Ovary (tissue), 9 donors: ENCODE results near the gene FBXO44. TPM values are rescaled to one million over a fixed set of nuclear protein-coding genes. Genes with fewer than 3 reads are reported as not detected.

ENCODE experiments used
- DNase-seq, 5 donors: peaks; one replicate each; pipeline ENCODE4 v3.0.0-alpha.2; 2019 to 2020
- H3K27ac ChIP-seq, 2 donors: fragments of 200-600 bp; one replicate each; pipeline versions ENCODE4 v1.5.1 to v1.8.0; 2019 to 2022
- H3K27me3 ChIP-seq: fragments of 200-600 bp; one replicate; pipeline ENCODE4 v1.8.0; 2022
- H3K36me3 ChIP-seq: fragments of 200-600 bp; sonication (generic); one replicate; pipeline ENCODE4 v1.5.1; 2019
- H3K4me1 ChIP-seq: one replicate; pipeline ENCODE4 v1.8.1; 2013; ENCODE audit warnings: mild to moderate bottlenecking, moderate library complexity; ENCODE audit not compliant: insufficient read depth
- H3K4me3 ChIP-seq: fragments of 200-600 bp; sonication (generic); one replicate; pipeline ENCODE4 v1.5.1; 2017
- H3K9me3 ChIP-seq, 2 donors: fragments of 200-600 bp in 1 of 2; sonication (generic) in 1 of 2; one replicate each; pipeline versions ENCODE4 v1.5.1 to v1.8.1; 2013 to 2019; ENCODE audit warnings: mild to moderate bottlenecking in 1 of 2, moderate library complexity in 1 of 2
- EP300 ChIP-seq: sonication (generic); formaldehyde crosslinking; IDR thresholded peaks from one replicate; pipeline ENCODE4 v1.6.1; 2017; ENCODE audit warnings: antibody characterized with exemption
- POLR2A ChIP-seq: fragments of 450-650 bp; IDR thresholded peaks from one replicate; pipeline ENCODE4 v1.6.1; 2017; ENCODE audit warnings: antibody characterized with exemption, mild to moderate bottlenecking, moderate library complexity
- WGBS, 3 donors: extraction: QIAGEN DNeasy Blood & Tissue Kit in 1 of 3; methylation state at CpG; one replicate each; pipeline versions ENCODE4 v1.1.5 to v1.1.7; 2013 to 2017; 5-methylcytosine and 5-hydroxymethylcytosine counted together
- intact Hi-C, 4 donors: fragments of 100-400 bp; cut with DNase I; formaldehyde crosslinking; loops; one replicate each; pipeline versions ENCODE4 v1.11.0 to v1.15.1; 2022 to 2023
- polyA plus RNA-seq, 2 donors: library from polyadenylated mRNA; stranded (reverse); fragments of 200-250 nt in 1 of 2; fragments of 350-450 nt in 1 of 2; fragmentation: Illumina TruSeq in 1 of 2; extraction: RNeasy Lipid Tissue Mini Kit (QIAGEN cat#74804) in 1 of 2; gene quantifications; one replicate each; pipeline ENCODE4 v1.2.3, GENCODE V29; 2013 to 2014
- total RNA-seq, 7 donors: library from RNA; depleted of rRNA in 2 of 7; stranded (reverse); fragments of >200 nt in 2 of 7; fragmentation: NEBNext Ultra II Directional in 3 of 7; extraction: Animal tissue kit (Norgen Biotek cat#: 25700) in 3 of 7; gene quantifications; one replicate each; pipeline versions ENCODE4 v1.1.0 to v1.2.4, GENCODE V29; 2016 to 2023
- TF ChIP-seq, protein P1 (sequence below), 3 donors: fragments of 450-650 bp in 2 of 3; fragments of 200-600 bp in 1 of 3; IDR thresholded peaks; one replicate each; pipeline versions ENCODE4 v1.5.1 to v1.8.0; 2016 to 2022; ENCODE audit warnings: antibody characterized with exemption in 3 of 3, mild to moderate bottlenecking in 1 of 3
- donor health status: DM: no; HTN: no; CAD: no; lungs with moderate emphysema.
- donor health status: DM: no; HTN: no; CAD: no.
- donor health status: Bipolar disorder and iron deficiency.
- donor health status: DM: yes; HTN: yes; CAD: no.
- donor health status: DM: no; HTN: no; CAD: no.
- donor health status: DM: yes; HTN: yes; CAD: no.

The FBXO44 gene
- total and polyA plus RNA-seq, 9 donors: 4.2 to 20.8 (median 17.5) TPM

GRCh38 chr1:11678442-11678841 is 23.8 kb downstream of the FBXO44 start:
- intact Hi-C loops: no loop called here
- no peak for DNase-seq
- TF ChIP-seq, protein P1, sequence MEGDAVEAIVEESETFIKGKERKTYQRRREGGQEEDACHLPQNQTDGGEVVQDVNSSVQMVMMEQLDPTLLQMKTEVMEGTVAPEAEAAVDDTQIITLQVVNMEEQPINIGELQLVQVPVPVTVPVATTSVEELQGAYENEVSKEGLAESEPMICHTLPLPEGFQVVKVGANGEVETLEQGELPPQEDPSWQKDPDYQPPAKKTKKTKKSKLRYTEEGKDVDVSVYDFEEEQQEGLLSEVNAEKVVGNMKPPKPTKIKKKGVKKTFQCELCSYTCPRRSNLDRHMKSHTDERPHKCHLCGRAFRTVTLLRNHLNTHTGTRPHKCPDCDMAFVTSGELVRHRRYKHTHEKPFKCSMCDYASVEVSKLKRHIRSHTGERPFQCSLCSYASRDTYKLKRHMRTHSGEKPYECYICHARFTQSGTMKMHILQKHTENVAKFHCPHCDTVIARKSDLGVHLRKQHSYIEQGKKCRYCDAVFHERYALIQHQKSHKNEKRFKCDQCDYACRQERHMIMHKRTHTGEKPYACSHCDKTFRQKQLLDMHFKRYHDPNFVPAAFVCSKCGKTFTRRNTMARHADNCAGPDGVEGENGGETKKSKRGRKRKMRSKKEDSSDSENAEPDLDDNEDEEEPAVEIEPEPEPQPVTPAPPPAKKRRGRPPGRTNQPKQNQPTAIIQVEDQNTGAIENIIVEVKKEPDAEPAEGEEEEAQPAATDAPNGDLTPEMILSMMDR (IDR thresholded peaks at IDR 0.05): no peak
- no peak for TF ChIP-seq EP300
- TF ChIP-seq POLR2A: no peak
- 96 to 99% (median 98%) methylated on average over 2 of the region's 2 CpGs for WGBS, 3 donors
- H3K4me3 ChIP-seq: no peak overlapping the region
- peaks cover 4% of the 10 kb centered on the region for H3K4me1 ChIP-seq
- H3K36me3 ChIP-seq: no peaks in the 10 kb centered on the region
- no peaks in the 10 kb centered on the region for H3K9me3 ChIP-seq
- H3K27ac ChIP-seq: no peak overlapping the region
- no peaks in the 10 kb centered on the region for H3K27me3 ChIP-seq

- Histone ChIP-seq H3K27me3 (no peaks in the 10 kb centered on the region), H3K4me1 (peaks cover 4% of the 10 kb centered on the region), H3K27ac (peak overlapping the region; percentile 67 to 69), H3K36me3 (no peaks in the 10 kb centered on the region), H3K9me3 (no peaks in the 10 kb centered on the region), H3K4me3 (peak overlapping the region; percentile 66)
- TF ChIP-seq POLR2A (no peak), EP300 (no peak)
- TF ChIP-seq, protein P1 (IDR thresholded peaks at IDR 0.05): no peak
- DNase-seq: no peak
- WGBS, 3 donors: 4 to 8% (median 5%) methylated on average over 43 to 65 of the region's 65 CpGs
- intact Hi-C loops: loop anchor here in 1 of 4 donors (5.0 kb wide), 1 partner anchor 37 kb away; no protein-coding TSS in a partner anchor
These were observed 25.8 kb downstream of the FBXO44 start for GRCh38 chr1:11680270-11681070.

GRCh38 chr1:11681071-11681771 is 26.5 kb downstream of the FBXO44 start, which contains the start of gene MAD2L2:
Gene MAD2L2, minus strand, starts transcription at chr1:11681148. Its CDS starts 547 bp downstream, at chr1:11680601.
- WGBS, 3 donors: 0 to 1% (median 1%) methylated on average over 28 to 71 of the region's 71 CpGs
- DNase-seq: peak; percentile 85 to 92 (median 90)
- Histone ChIP-seq H3K36me3 (no peaks in the 10 kb centered on the region), H3K27ac (peak within 1 kb of the TSS; percentile 67 to 69), H3K9me3 (no peaks in the 10 kb centered on the region), H3K4me3 (peak within 1 kb of the TSS; percentile 66), H3K4me1 (peaks cover 4% of the 10 kb centered on the region), H3K27me3 (no peaks in the 10 kb centered on the region)
- TF ChIP-seq EP300 (peak; percentile 47), POLR2A (peak; percentile 76)
- TF ChIP-seq, protein P1 (IDR thresholded peaks at IDR 0.05): no peak
- intact Hi-C loops: loop anchor here in 1 of 4 donors (5.0 kb wide), 1 partner anchor 36 kb away; no protein-coding TSS in a partner anchor

DNA sequence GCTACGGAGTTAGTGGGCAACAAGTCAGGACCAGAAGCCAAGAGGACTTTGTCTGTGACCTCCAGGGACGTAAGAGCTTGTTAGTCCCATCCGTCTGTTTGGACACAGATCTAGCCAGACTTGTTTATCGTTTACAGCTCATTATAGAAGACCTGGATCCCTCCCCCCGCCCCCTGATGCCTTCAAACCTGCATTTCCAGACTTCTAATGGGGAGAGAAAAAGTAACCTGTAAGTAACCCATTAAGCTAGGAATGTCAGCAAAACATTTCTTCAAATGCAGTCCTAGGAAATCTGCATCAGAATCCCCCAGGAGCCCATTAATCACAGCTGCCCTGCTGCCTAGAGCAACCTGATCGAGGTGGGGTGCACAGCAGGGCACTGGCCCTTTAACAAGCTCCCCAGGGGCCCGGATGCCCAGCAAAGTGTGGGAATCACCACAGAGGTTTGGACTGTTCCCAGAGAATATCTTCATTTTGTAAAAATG is 27.7 kb downstream of the FBXO44 start:
- H3K27ac ChIP-seq: no peak overlapping the region
- WGBS, 3 donors: 45 to 48% (median 47%) methylated on average over 7 of the region's 7 CpGs
- H3K36me3 ChIP-seq: no peaks in the 10 kb centered on the region
- peaks cover 4% of the 10 kb centered on the region for H3K4me1 ChIP-seq
- no peak for DNase-seq
- TF ChIP-seq POLR2A (no peak), EP300 (no peak)
- TF ChIP-seq, protein P1 (IDR thresholded peaks at IDR 0.05): no peak
- no peak overlapping the region for H3K4me3 ChIP-seq
- intact Hi-C loops: loop anchor here in 1 of 4 donors (5.0 kb wide), 1 partner anchor 35 kb away; no protein-coding TSS in a partner anchor
- no peaks in the 10 kb centered on the region for H3K9me3 ChIP-seq
- H3K27me3 ChIP-seq: no peaks in the 10 kb centered on the region
